K562 (cell line): Measurements from ENCODE around the gene SIKE1. TPM values are rescaled to one million over a fixed set of nuclear protein-coding genes. Genes with fewer than 3 reads are reported as not detected.

Source experiments
- ATAC-seq: fragments of 200-7000 bp; cut with Tn5 transposase; 3 replicates; pipeline ENCODE4 v1.9.1; 2020; ENCODE audit warnings: moderate library complexity
- BruUV-seq: library from RNA; stranded (reverse); fragments of 400-500 nt; replicated peaks from 2 replicates; lab custom pipeline; 2021; lab: Mats Ljungman, UMichigan
- CTCF ChIA-PET: fragments of 300-600 bp; formaldehyde crosslinking; extraction: SDS; loops from one replicate; lab custom pipeline; 2021; ENCODE audit warnings: low intra/inter-chr PET ratio; lab: Yijun Ruan, JAX
- POLR2A ChIA-PET: fragments of 300-600, 350-650 bp; sonication (Branson Sonifier 250); formaldehyde crosslinking; extraction: SDS; loops from one replicate; lab custom pipeline; 2021; ENCODE audit warnings: antibody characterized with exemption, inconsistent platforms; lab: Yijun Ruan, JAX
- DNase-seq, 4 experiments: peaks; one replicate each; pipeline versions ENCODE4 v3.0.0 to v3.0.0-alpha.2; 2011 to 2018; ENCODE audit warnings: low spot score in 3 of 4, mixed read lengths in 3 of 4; ENCODE audit errors: extremely low read depth in 1 of 4
- FAIRE-seq: peaks from 2 replicates; lab custom pipeline; 2011; peaks lifted over from hg19 to GRCh38; lab: Jason Lieb, UNC
- H2AFZ ChIP-seq: 2 replicates; pipeline ENCODE4 v1.6.0; 2011; ENCODE audit warnings: low read depth, low read length, control low read depth, inconsistent platforms
- H3K27ac ChIP-seq: fragments of 200-600 bp; 3 replicates; pipeline ENCODE4 v1.8.0; 2011; ENCODE audit warnings: low read depth, mild to moderate bottlenecking, control low read depth, inconsistent platforms, low read length, moderate library complexity, mixed read lengths; ENCODE audit errors: extremely low read depth
- H3K27me3 ChIP-seq, 2 experiments: fragments of 300-600 bp in 1 of 2; 2 replicates in 1 of 2; 3 replicates in 1 of 2; pipeline versions ENCODE4 v1.6.0 to v1.8.0; 2011; ENCODE audit warnings: inconsistent platforms in 2 of 2, low read length in 2 of 2, mild to moderate bottlenecking in 1 of 2, mixed read lengths in 1 of 2, moderate library complexity in 1 of 2; ENCODE audit not compliant: control insufficient read depth in 2 of 2, insufficient read depth in 2 of 2
- H3K36me3 ChIP-seq: fragments of 300-600 bp; 3 replicates; pipeline ENCODE4 v1.8.0; 2011; ENCODE audit warnings: mild to moderate bottlenecking, low read length, inconsistent platforms; ENCODE audit not compliant: control insufficient read depth, insufficient read depth
- H3K4me1 ChIP-seq, 2 experiments: fragments of 200-600 bp in 1 of 2; replicated peaks in 1 of 2; 2 replicates in 1 of 2; 3 replicates in 1 of 2; pipeline versions ENCODE4 v1.5.1 to v1.8.0; 2011; ENCODE audit warnings: inconsistent platforms in 2 of 2, low read length in 2 of 2, mild to moderate bottlenecking in 1 of 2, mixed read lengths in 1 of 2, moderate library complexity in 1 of 2; ENCODE audit not compliant: control insufficient read depth in 2 of 2, insufficient read depth in 2 of 2
- H3K4me2 ChIP-seq: 2 replicates; pipeline ENCODE4 v1.6.1; 2011; ENCODE audit warnings: low read length, control low read depth, inconsistent platforms, mixed read lengths; ENCODE audit not compliant: insufficient read depth
- H3K4me3 ChIP-seq: fragments of 200-600 bp; sonication (generic), shearing (Covaris generic); 2 replicates; pipeline ENCODE4 v1.5.1; 2016; ENCODE audit warnings: control low read depth, inconsistent platforms
- H3K79me2 ChIP-seq: fragments of 200-600 bp; 3 replicates; pipeline ENCODE4 v1.8.0; 2011; ENCODE audit warnings: low read length, inconsistent platforms; ENCODE audit not compliant: control insufficient read depth, insufficient read depth
- H3K9ac ChIP-seq, 2 experiments: 2 replicates each; pipeline versions ENCODE4 v1.6.0 to v1.6.1; 2011; ENCODE audit warnings: low read depth in 2 of 2, low read length in 2 of 2, control low read depth in 1 of 2, inconsistent platforms in 1 of 2, mild to moderate bottlenecking in 1 of 2, mixed read lengths in 1 of 2; ENCODE audit not compliant: insufficient read depth in 1 of 2
- H3K9me1 ChIP-seq: one replicate; pipeline ENCODE4 v1.6.0; 2011; ENCODE audit warnings: inconsistent platforms, mild to moderate bottlenecking, low read length, moderate library complexity; ENCODE audit not compliant: control insufficient read depth, insufficient read depth
- H3K9me3 ChIP-seq: replicated peaks from 2 replicates; pipeline ENCODE4 v1.5.1; 2011; ENCODE audit warnings: low read depth, low read length, inconsistent platforms; ENCODE audit not compliant: control insufficient read depth, insufficient read depth
- H4K20me1 ChIP-seq: replicated peaks from 2 replicates; pipeline ENCODE4 v1.6.1; 2011; ENCODE audit warnings: low read length, inconsistent platforms, mixed read lengths; ENCODE audit not compliant: control insufficient read depth, insufficient read depth
- SIN3B ChIP-seq: fragments of 450-650 bp; IDR thresholded peaks from 2 replicates; pipeline ENCODE4 v1.6.1; 2017; ENCODE audit warnings: low read depth, mild to moderate bottlenecking, moderate library complexity
- ZBTB11 ChIP-seq, 3 experiments: fragments of 200-800 bp in 1 of 3; fragments of 250-450 bp in 1 of 3; fragments of 450-650 bp in 1 of 3; sonication (Bioruptor Pico) in 1 of 3; sonication (Bioruptor generic) in 1 of 3; formaldehyde crosslinking in 1 of 3; IDR thresholded peaks; 2 replicates each; pipeline versions ENCODE4 v1.6.1 to v1.8.0; 2016 to 2022; ENCODE audit warnings: mild to moderate bottlenecking in 2 of 3, missing genetic modification characterization in 2 of 3, missing compliant biosample characterization in 1 of 3, moderate library complexity in 1 of 3
- ZNF174 ChIP-seq: fragments of 250-450 bp; sonication (Bioruptor Pico); IDR thresholded peaks from 2 replicates; pipeline ENCODE4 v1.4.0; 2020; ENCODE audit warnings: mild to moderate bottlenecking
- WGBS: fragments of 100-300 bp; shearing (Covaris generic); methylation state at CpG from one replicate; pipeline ENCODE4 v1.1.6; 2016; ENCODE audit warnings: low coverage, mixed read lengths; ENCODE audit not compliant: insufficient coverage; ENCODE audit errors: missing lambda C conversion rate; 5-methylcytosine and 5-hydroxymethylcytosine counted together
- in situ Hi-C: fragments of 300-500 bp; cut with MboI; formaldehyde crosslinking; loops from 4 replicates; pipeline ENCODE4 v1.15.0; 2018; ENCODE audit warnings: inconsistent platforms, mixed read lengths
- intact Hi-C: fragments of 100-400 bp; cut with micrococcal nuclease; formaldehyde crosslinking; loops from 2 replicates; pipeline ENCODE4 v1.14.2; 2022
- polyA plus RNA-seq, 8 experiments: library from polyadenylated mRNA; depleted of rRNA in 4 of 8; stranded (reverse) in 5 of 8; unstranded in 3 of 8; fragments of >200 nt; fragmentation: Nextera tagmentation in 2 of 8; fragmentation: Illumina TruSeq in 1 of 8; extraction: Ambion mirVana in 2 of 8; extraction: Trizol in 1 of 8; gene quantifications; 2 replicates each; pipeline versions ENCODE4 v1.2.1 to v1.2.3, GENCODE V29; 2011 to 2014; ENCODE audit warnings: inconsistent platforms in 1 of 8, missing spikeins in 1 of 8
- total RNA-seq, 7 experiments: library from RNA; depleted of rRNA in 6 of 7; stranded (reverse); fragments of >200 nt in 6 of 7; fragmentation: Illumina TruSeq in 2 of 7; extraction: Trizol in 2 of 7; gene quantifications; 2 replicates each; pipeline versions ENCODE4 v1.2.1 to v1.2.3, GENCODE V29; 2011 to 2021; ENCODE audit warnings: low replicate concordance in 1 of 7

Gene SIKE1
- total and polyA plus RNA-seq, 9 of the 15 experiments (the other 6 are each of a cell fraction or from before 2014, with no cell fraction given) = 21.8 to 144 (median 76.3) TPM

GRCh38 chr1:114723915-114724314 lies 56.6 kb downstream of the SIKE1 start:
- BruUV-seq = no TSS peak
- no peak for ATAC-seq
- intact Hi-C loops (no loop called here), in situ Hi-C loops (no loop called here)
- CTCF ChIA-PET = no interaction called here
- Histone ChIP-seq H3K36me3 (peaks cover 99% of the 10 kb centered on the region), H3K4me1 (no peaks in the 10 kb centered on the region), H4K20me1 (no peaks in the 10 kb centered on the region), H3K4me2 (no peak overlapping the region), H3K79me2 (no peaks in the 10 kb centered on the region), H2AFZ (no peak overlapping the region), H3K4me3 (no peak overlapping the region), H3K9me1 (no peaks in the 10 kb centered on the region), H3K27ac (no peak overlapping the region), H3K9ac (no peak overlapping the region), H3K9me3 (no peaks in the 10 kb centered on the region), H3K27me3 (no peaks in the 10 kb centered on the region)
- 95% methylated on average over 1 of the region's 1 CpG for WGBS
- POLR2A ChIA-PET = interaction anchor here (0.8 to 1.2 kb wide), 3 partner anchors 8 to 21 kb away, joined by 3 read pairs; no protein-coding TSS in a partner anchor
- no peak for DNase-seq
- no peak for FAIRE-seq
- TF ChIP-seq ZNF174 (no peak), ZBTB11 (CRISPR knock-in tag; IDR thresholded peaks at IDR 0.05) (0 out of 6 replicates have a peak, but pooled peaks of 1 of the 3 experiments have one; percentile 9), SIN3B (no peak)
